ENCODE data around the gene LYRM9. TPM values are rescaled to one million over a fixed set of nuclear protein-coding genes. Genes with fewer than 3 reads are reported as not detected.

The LYRM9 gene
- total and polyA plus RNA-seq, 4 donors: 7.0 to 15.3 (median 8.8) TPM

DNA sequence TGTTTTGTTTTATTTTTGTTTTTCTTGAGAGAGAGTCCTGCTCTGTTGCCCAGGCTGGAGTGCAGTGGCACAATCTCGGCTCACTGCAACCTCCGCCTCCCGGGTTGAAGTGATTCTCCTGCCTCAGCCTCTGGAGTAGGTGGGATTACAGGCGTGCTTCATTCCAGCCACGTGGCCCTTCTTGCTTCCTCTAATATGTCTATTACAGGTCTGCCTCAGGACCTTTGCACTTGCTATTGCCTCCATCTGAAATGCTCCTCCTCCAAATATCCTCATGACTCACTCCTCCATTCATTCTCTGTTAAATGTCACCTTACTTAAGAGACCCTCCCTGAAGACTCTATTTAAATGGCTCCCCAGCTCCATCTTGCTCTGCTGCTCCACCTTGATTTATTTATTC is 39.0 kb downstream of the LYRM9 start:
- no peak for DNase-seq
- Histone ChIP-seq H3K4me1 (ENCODE audit: control insufficient read depth in 5 of 5, insufficient read depth in 5 of 5, low read length in 5 of 5) (peaks cover 0 to 3% (median 0%) of the 10 kb centered on the region in 5 donors), H3K9ac (ENCODE audit: insufficient read depth in 1 of 2, low read length in 2 of 2) (no peak overlapping the region), H3K27ac (ENCODE audit: low read depth in 1 of 2, low read length in 1 of 2) (no peak overlapping the region), H3K9me3 (ENCODE audit: control insufficient read depth in 4 of 4, insufficient read depth in 3 of 4, low read length in 3 of 4) (no peaks in the 10 kb centered on the region), H3K36me3 (ENCODE audit: control insufficient read depth in 4 of 4, insufficient read depth in 4 of 4, low read length in 4 of 4) (no peaks in the 10 kb centered on the region), H3K4me3 (no peak overlapping the region), H3K27me3 (ENCODE audit: control insufficient read depth in 3 of 3, insufficient read depth in 3 of 3, low read length in 2 of 3) (no peaks in the 10 kb centered on the region)
- ATAC-seq (ENCODE audit: insufficient read depth, low FRiP score): no peak
- 86 to 92% methylated on average over 5 of the region's 5 CpGs for WGBS, 2 donors
- TF ChIP-seq, protein P1, sequence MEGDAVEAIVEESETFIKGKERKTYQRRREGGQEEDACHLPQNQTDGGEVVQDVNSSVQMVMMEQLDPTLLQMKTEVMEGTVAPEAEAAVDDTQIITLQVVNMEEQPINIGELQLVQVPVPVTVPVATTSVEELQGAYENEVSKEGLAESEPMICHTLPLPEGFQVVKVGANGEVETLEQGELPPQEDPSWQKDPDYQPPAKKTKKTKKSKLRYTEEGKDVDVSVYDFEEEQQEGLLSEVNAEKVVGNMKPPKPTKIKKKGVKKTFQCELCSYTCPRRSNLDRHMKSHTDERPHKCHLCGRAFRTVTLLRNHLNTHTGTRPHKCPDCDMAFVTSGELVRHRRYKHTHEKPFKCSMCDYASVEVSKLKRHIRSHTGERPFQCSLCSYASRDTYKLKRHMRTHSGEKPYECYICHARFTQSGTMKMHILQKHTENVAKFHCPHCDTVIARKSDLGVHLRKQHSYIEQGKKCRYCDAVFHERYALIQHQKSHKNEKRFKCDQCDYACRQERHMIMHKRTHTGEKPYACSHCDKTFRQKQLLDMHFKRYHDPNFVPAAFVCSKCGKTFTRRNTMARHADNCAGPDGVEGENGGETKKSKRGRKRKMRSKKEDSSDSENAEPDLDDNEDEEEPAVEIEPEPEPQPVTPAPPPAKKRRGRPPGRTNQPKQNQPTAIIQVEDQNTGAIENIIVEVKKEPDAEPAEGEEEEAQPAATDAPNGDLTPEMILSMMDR (IDR thresholded peaks at IDR 0.05; ENCODE audit: control extremely low read depth, extremely low read depth): no peak

DNA sequence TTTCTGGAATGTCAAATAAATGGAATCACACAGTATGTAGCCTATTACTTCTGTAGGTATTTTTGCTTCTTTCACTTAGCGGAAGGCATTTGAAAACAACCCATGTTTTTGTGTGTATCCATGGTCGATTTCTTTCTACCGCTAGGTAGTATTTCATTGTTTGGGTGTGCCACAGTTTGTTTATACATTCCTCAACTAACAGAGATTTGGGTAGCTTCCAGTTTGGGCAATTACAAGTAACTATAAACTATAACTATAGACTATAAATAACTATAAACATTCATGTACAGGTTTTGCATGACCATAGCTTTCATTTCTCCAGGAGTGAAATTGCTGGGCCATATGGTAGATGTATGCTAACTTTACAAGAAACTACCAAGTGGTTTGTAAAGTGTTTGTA is 40.1 kb downstream of the LYRM9 start:
- WGBS, 2 donors: 64 to 75% methylated on average over 3 of the region's 3 CpGs
- TF ChIP-seq, protein P1 (IDR thresholded peaks at IDR 0.05; ENCODE audit: control extremely low read depth, extremely low read depth): no peak
- no peak for ATAC-seq (ENCODE audit: insufficient read depth, low FRiP score)

GRCh38 chr17:27849474-27850185 is 43.5 kb downstream of the LYRM9 start:
- Histone ChIP-seq H3K9me3 (ENCODE audit: control insufficient read depth in 4 of 4, insufficient read depth in 3 of 4, low read length in 3 of 4) (no peaks in the 10 kb centered on the region), H3K27me3 (ENCODE audit: control insufficient read depth in 3 of 3, insufficient read depth in 3 of 3, low read length in 2 of 3) (no peaks in the 10 kb centered on the region), H3K4me1 (ENCODE audit: control insufficient read depth in 5 of 5, insufficient read depth in 5 of 5, low read length in 5 of 5) (peaks cover 0 to 3% (median 0%) of the 10 kb centered on the region in 5 donors), H3K27ac (ENCODE audit: low read depth in 1 of 2, low read length in 1 of 2) (no peak overlapping the region), H3K9ac (ENCODE audit: insufficient read depth in 1 of 2, low read length in 2 of 2) (no peak overlapping the region), H3K4me3 (no peak overlapping the region), H3K36me3 (ENCODE audit: control insufficient read depth in 4 of 4, insufficient read depth in 4 of 4, low read length in 4 of 4) (no peaks in the 10 kb centered on the region)
- TF ChIP-seq, protein P1 (IDR thresholded peaks at IDR 0.05; ENCODE audit: control extremely low read depth, extremely low read depth): no peak
- ATAC-seq (ENCODE audit: insufficient read depth, low FRiP score): no peak
- 83 to 84% methylated on average over 9 of the region's 9 CpGs for WGBS, 2 donors
- DNase-seq: no peak

More for the DNA sequence above, 40.1 kb downstream of the LYRM9 start:
- Histone ChIP-seq H3K9ac (ENCODE audit: insufficient read depth in 1 of 2, low read length in 2 of 2) (no peak overlapping the region), H3K4me1 (ENCODE audit: control insufficient read depth in 5 of 5, insufficient read depth in 5 of 5, low read length in 5 of 5) (peaks cover 0 to 3% (median 0%) of the 10 kb centered on the region in 5 donors), H3K27me3 (ENCODE audit: control insufficient read depth in 3 of 3, insufficient read depth in 3 of 3, low read length in 2 of 3) (no peaks in the 10 kb centered on the region), H3K4me3 (no peak overlapping the region), H3K36me3 (ENCODE audit: control insufficient read depth in 4 of 4, insufficient read depth in 4 of 4, low read length in 4 of 4) (no peaks in the 10 kb centered on the region), H3K27ac (ENCODE audit: low read depth in 1 of 2, low read length in 1 of 2) (no peak overlapping the region), H3K9me3 (ENCODE audit: control insufficient read depth in 4 of 4, insufficient read depth in 3 of 4, low read length in 3 of 4) (no peaks in the 10 kb centered on the region)
- no peak for DNase-seq
